GM13977 (cell line): Measurements from ENCODE around the gene PHC1.

ENCODE experiments used
- DNase-seq: peaks from one replicate; pipeline ENCODE4 v3.0.0; 2012; ENCODE audit warnings: low spot score
- CTCF ChIP-seq: IDR thresholded peaks from 2 replicates; pipeline ENCODE4 v1.5.1; 2012; ENCODE audit warnings: mild to moderate bottlenecking, control low read depth; ENCODE audit not compliant: insufficient read depth; ENCODE audit errors: extremely low read depth, missing control alignments
- in situ Hi-C: fragments of 300-500 bp; cut with MboI; formaldehyde crosslinking; loops from one replicate; pipeline ENCODE4 v1.12.0; 2022; ENCODE audit warnings: low sequenced_read_pairs, low pct_unique_long_range_greater_than_20kb, mixed read lengths, inconsistent platforms; ENCODE audit not compliant: unreplicated experiment

Gene PHC1

DNA sequence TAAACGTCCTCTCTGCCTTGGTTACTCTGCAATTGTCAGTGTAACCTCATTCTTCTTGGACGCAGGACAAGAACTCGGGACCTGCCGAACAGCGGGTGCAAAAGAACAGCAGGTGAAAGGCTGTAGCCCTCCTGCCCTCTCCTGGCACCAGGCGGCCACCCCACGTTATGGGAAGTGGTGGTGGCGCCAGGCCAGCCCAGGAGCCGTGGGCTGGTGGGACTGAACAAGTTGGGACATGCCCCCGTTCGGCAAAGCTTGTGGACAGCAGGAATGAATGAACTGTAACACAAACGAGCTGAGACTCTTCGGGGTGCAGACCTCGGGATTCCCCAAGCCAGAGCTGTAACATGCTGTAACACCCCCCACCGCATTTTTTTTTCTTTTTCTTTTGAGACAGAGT, 41.8 kb downstream of the PHC1 start:
- no peak for TF ChIP-seq CTCF
- in situ Hi-C loops: no loop called here
- DNase-seq: no peak

GRCh38 chr12:8956772-8957171, 42.5 kb downstream of the PHC1 start:
- no peak for DNase-seq
- TF ChIP-seq CTCF: no peak
- in situ Hi-C loops: no loop called here

- no peak for TF ChIP-seq CTCF
- no peak for DNase-seq
- in situ Hi-C loops: no loop called here
These were observed 43.3 kb downstream of the PHC1 start for GRCh38 chr12:8957561-8957960.

DNA sequence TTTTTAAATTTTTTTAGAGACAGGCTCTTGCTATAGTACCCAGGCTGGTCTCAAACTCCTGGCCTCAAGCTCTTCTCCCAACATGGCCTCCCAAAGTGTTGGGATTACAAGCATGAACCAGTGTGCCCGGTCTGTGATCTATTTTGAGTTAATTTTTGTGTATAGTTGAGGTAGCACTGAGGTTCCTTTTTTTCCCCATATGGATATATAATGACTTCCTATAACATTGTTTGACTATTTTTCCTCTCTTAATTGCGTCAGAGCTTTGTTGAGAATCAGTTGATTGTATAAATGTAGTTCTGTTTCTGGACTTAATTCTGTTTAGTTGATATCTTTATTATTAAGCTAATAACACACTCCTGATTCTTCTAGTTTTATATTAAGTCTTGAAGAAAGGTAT, 43.8 kb downstream of the PHC1 start:
- in situ Hi-C loops: no loop called here
- no peak for TF ChIP-seq CTCF
- DNase-seq: no peak

GRCh38 chr12:8960176-8960575, 45.9 kb downstream of the PHC1 start:
- in situ Hi-C loops: no loop called here
- TF ChIP-seq CTCF: no peak
- no peak for DNase-seq

DNA sequence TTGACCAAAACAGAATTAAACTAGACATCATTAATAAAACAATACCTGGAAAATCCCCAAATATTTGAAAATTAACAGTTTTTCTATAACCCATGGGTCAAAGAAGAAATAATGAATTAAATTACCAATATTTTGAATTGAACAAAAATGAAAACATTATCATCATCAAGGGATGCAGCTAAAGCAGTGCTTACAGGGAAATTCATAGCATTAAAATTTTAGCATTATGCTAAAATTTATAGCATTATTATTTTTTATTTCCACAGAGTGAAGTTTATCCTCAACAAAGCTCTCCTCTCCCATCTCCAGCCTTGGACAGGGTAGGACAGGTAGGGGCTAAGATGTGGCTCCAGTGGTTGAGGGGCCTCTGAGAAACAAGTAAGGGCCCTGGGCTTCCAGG, 54.5 kb downstream of the PHC1 start:
- no peak for TF ChIP-seq CTCF
- in situ Hi-C loops: no loop called here
- DNase-seq: no peak

DNA sequence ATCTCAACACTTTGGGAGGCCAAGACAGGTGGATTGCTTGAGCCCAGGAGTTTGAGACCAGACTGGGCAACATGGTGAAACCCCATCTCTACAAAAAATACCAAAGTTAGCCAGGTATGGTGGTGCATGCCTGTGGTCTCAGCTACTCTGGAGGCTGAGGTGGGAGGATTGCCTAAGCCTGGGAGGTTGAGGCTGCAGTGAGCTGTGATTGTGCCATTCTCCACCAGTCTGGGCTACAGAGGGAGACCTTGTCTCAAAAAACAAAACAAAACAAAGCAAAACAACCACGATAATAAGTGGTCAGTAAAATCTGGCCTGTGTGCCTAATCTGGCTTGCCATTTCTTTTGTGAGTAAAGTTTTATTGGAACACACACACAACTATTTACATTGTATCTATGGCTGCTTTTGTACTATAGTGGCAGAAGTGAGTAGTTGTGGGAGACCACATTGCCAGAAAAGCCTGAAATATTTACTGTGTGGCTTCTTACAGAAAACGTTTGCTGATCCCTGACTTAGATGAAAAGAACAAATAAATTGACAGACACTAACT, 55.6 kb downstream of the PHC1 start:
- in situ Hi-C loops: no loop called here
- no peak for DNase-seq
- no peak for TF ChIP-seq CTCF
